Measurements from ENCODE around the gene OR2T3.
"Not testable (repeated sequence)": the region's sequence is repeated elsewhere in the genome, so short reads cannot be mapped to it uniquely, and the experiment has no call there.

- peak; percentile 44; the same call in 1 of the 2 replicates for TF ChIP-seq POLR2AphosphoS5 (IDR thresholded peaks at IDR 0.05; ENCODE audit: low read depth, low read length)
- peak; percentile 50; the same call in 1 of the 2 replicates for TF ChIP-seq POLR2A (IDR thresholded peaks at IDR 0.05; ENCODE audit: low read depth, low read length)
- not testable (repeated sequence) for TF ChIP-seq TAF1 (IDR thresholded peaks at IDR 0.05; ENCODE audit: low read depth, low read length); PAX5 (IDR thresholded peaks at IDR 0.05; ENCODE audit: insufficient read depth, low read length, severe bottlenecking)
These were observed 23.2 kb upstream of the OR2T3 start for GRCh38 chr1:248449821-248450465.

Data from GM12891 (cell line).